ENCODE measurements around the gene FAS. TPM values are rescaled to one million over a fixed set of nuclear protein-coding genes. Genes with fewer than 3 reads are reported as not detected.
A peak's percentile ranks its signal among the peaks of the same experiment; 100 is the strongest.

Gene FAS
- total RNA-seq = 10 to 100 TPM; 48.3 to 73.0 TPM

DNA sequence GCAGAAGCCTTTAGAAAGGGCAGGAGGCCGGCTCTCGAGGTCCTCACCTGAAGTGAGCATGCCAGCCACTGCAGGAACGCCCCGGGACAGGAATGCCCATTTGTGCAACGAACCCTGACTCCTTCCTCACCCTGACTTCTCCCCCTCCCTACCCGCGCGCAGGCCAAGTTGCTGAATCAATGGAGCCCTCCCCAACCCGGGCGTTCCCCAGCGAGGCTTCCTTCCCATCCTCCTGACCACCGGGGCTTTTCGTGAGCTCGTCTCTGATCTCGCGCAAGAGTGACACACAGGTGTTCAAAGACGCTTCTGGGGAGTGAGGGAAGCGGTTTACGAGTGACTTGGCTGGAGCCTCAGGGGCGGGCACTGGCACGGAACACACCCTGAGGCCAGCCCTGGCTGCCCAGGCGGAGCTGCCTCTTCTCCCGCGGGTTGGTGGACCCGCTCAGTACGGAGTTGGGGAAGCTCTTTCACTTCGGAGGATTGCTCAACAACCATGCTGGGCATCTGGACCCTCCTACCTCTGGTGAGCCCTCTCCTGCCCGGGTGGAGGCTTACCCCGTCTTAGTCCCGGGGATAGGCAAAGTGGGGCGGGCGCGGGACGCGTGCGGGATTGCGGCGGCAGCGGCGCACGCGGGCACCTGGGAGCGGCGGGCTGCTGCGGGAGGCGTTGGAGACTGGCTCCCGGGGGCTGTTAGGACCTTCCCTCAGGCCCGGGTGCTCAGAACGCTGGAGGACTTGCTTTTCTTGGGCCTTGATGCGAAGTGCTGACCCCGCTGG, at the start of gene FAS:
FAS (plus strand) TSS at position 415 of the 777 bp plus-strand sequence; CDS start at position 494, 79 bp downstream.
- Mint-ChIP-seq H3K9me3 (peaks cover 4% of the 10 kb centered on the region), H3K4me1 (ENCODE audit: low read depth in 2 of 2) (peaks cover 53 to 75% of the 10 kb centered on the region in 2 donors), H3K27ac (peak within 1 kb of the TSS; percentile 100), H3K36me3 (peaks cover 23% of the 10 kb centered on the region), H3K27me3 (no peaks in the 10 kb centered on the region), H3K4me3 (peak within 1 kb of the TSS; percentile 99)
- DNase-seq (ENCODE audit: low spot score) (peak; percentile 93), ATAC-seq (peak; percentile 84)

DNA sequence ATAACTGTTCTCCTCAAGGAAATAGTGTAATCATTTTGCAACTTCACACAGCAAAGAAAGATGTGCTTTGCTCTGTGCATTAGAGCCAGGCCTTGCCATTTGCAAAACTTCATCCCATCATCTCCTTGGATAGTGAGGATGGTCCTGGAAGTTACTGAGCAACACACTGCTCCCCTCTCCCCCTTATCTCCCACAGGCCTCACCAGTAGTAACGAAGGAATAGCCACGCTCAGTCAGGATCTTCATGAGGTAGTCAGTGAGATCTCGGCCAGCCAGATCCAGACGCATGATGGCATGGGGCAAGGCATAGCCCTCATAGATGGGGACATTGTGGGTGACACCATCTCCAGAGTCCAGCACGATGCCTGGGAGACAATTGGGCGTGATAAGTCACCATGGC, 49.6 kb upstream of the FAS start:
- Mint-ChIP-seq H3K27me3 (no peaks in the 10 kb centered on the region), H3K9me3 (no peaks in the 10 kb centered on the region), H3K4me1 (ENCODE audit: low read depth in 2 of 2) (peaks cover 0 to 3% of the 10 kb centered on the region in 2 donors), H3K4me3 (no peak overlapping the region), H3K36me3 (no peaks in the 10 kb centered on the region), H3K27ac (no peak overlapping the region)
- ATAC-seq (no peak), DNase-seq (ENCODE audit: low spot score) (no peak)

DNA sequence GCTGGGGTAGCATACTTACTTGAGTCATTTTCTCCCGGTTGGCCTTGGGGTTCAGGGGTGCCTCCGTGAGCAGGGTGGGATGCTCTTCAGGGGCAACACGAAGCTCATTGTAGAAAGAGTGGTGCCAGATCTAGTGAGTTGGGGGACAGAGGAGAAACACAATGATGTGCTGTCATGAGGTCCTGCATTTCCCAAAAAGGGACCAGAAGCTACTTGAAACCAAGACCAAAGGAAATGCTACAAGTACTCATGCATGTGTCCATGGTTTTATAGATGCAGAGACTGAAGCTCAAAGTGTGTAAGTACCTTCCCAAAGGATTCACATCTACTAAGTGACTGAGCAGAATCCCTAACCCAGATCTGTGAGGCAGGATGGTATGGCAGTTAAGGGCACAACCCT, 46.8 kb upstream of the FAS start:
- H3K27ac Mint-ChIP-seq = no peak overlapping the region
- ATAC-seq (no peak), DNase-seq (ENCODE audit: low spot score) (no peak)
- no peaks in the 10 kb centered on the region for H3K27me3 Mint-ChIP-seq
- no peak overlapping the region for H3K4me3 Mint-ChIP-seq
- no peaks in the 10 kb centered on the region for H3K9me3 Mint-ChIP-seq
- H3K36me3 Mint-ChIP-seq = no peaks in the 10 kb centered on the region
- peaks cover 0 to 3% of the 10 kb centered on the region in 2 donors for H3K4me1 Mint-ChIP-seq (ENCODE audit: low read depth in 2 of 2)

DNA sequence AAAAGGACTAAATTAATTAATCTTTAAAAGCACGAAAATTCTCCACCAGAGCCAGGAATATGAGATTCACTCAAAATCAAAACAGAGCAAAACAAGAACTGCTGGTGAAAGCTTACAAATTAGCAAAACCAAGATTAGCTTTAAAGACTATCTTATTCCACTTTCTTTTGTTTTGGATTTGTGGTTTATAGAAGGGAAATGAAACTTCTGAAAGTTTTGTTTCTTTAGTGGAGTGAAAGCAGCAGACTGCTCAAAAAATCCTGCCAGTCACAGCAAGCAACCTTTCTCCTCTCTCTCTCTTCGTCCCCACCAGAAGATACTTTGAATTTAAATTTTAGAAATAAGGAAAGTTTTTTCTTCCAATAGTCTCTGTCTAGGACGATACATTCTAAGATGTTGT, 45.8 kb upstream of the FAS start:
- H3K27ac Mint-ChIP-seq = no peak overlapping the region
- no peak overlapping the region for H3K4me3 Mint-ChIP-seq

DNA sequence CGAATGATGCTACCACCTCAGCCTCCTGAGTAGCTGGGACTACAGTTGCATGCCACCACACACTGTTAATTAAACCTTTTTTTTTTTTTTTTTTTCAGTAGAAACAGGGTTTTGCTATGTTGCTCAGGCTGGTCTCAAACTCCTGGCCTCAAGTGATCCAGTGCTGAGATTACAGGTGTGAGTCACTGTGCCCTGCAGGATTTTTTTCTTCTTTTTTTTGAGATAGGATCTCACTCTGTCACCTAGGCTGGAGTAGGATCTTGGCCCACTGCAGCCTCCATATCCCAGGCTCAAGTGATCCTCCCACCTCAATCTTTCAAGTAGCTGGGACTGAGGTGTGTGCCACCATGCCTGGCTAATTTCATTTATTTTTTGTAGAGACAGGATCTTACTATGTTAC, 44.4 kb upstream of the FAS start:
- no peak for ATAC-seq
- Mint-ChIP-seq H3K27ac (no peak overlapping the region), H3K4me3 (no peak overlapping the region), H3K36me3 (no peaks in the 10 kb centered on the region), H3K4me1 (ENCODE audit: low read depth in 2 of 2) (peaks cover 0 to 3% of the 10 kb centered on the region in 2 donors), H3K9me3 (no peaks in the 10 kb centered on the region), H3K27me3 (no peaks in the 10 kb centered on the region)
- DNase-seq (ENCODE audit: low spot score) = no peak

More for the DNA sequence above, 45.8 kb upstream of the FAS start:
- Mint-ChIP-seq H3K27me3 (no peaks in the 10 kb centered on the region), H3K36me3 (no peaks in the 10 kb centered on the region), H3K4me1 (ENCODE audit: low read depth in 2 of 2) (peaks cover 0 to 3% of the 10 kb centered on the region in 2 donors), H3K9me3 (no peaks in the 10 kb centered on the region)
- ATAC-seq (no peak), DNase-seq (ENCODE audit: low spot score) (no peak)

DNA sequence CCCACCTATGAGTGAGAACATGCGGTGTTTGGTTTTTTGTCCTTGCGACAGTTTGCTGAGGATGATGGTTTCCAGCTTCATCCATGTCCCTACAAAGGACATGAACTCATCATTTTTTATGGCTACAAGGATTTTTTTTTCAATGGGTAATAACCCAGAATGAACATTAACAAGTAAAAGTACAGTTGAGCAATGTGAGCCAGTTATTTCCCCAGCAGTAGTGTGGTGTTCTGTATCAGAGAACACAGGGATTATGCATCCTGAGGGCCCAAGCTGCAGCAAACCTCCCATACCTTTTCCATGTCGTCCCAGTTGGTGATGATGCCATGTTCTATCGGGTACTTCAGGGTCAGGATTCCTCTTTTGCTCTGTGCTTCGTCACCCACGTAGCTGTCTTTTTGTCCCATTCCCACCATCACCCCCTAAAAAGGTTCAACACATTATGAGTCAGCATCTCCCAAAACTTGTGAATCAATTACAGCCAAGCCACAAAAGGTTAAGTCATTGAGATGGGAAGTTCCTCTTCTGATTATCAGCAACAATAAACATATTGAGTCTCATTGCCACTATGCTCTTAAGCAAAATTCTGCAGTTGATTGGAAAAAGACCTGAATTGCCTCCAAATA, 43.5 kb upstream of the FAS start:
- H3K27ac Mint-ChIP-seq = no peak overlapping the region
- ATAC-seq (no peak), DNase-seq (ENCODE audit: low spot score) (no peak)
- no peaks in the 10 kb centered on the region for H3K9me3 Mint-ChIP-seq
- no peak overlapping the region for H3K4me3 Mint-ChIP-seq
- no peaks in the 10 kb centered on the region for H3K27me3 Mint-ChIP-seq
- no peaks in the 10 kb centered on the region for H3K36me3 Mint-ChIP-seq
- peaks cover 0 to 3% of the 10 kb centered on the region in 2 donors for H3K4me1 Mint-ChIP-seq (ENCODE audit: low read depth in 2 of 2)

DNA sequence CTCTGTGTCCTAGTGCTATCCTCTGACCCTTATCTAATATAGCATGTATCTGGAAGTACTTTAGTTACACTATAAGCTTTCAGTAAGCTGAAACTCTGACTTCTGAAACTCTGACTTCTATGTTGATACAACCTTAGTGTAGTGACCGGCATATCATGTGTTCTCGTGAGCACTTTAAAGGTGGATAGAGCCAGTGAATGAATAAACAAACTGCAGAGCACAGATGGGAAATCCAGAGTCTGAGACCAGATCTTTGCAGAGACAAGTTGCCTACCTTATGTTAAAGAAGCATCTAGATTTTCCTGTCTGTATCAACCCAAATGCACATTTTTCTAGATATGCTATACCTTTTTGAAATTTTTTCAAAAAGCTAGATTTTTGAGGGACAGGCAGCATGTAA, 41.5 kb upstream of the FAS start:
- no peak overlapping the region for H3K4me3 Mint-ChIP-seq
- H3K4me1 Mint-ChIP-seq (ENCODE audit: low read depth in 2 of 2) = peaks cover 0 to 3% of the 10 kb centered on the region in 2 donors
- no peaks in the 10 kb centered on the region for H3K27me3 Mint-ChIP-seq

DNA sequence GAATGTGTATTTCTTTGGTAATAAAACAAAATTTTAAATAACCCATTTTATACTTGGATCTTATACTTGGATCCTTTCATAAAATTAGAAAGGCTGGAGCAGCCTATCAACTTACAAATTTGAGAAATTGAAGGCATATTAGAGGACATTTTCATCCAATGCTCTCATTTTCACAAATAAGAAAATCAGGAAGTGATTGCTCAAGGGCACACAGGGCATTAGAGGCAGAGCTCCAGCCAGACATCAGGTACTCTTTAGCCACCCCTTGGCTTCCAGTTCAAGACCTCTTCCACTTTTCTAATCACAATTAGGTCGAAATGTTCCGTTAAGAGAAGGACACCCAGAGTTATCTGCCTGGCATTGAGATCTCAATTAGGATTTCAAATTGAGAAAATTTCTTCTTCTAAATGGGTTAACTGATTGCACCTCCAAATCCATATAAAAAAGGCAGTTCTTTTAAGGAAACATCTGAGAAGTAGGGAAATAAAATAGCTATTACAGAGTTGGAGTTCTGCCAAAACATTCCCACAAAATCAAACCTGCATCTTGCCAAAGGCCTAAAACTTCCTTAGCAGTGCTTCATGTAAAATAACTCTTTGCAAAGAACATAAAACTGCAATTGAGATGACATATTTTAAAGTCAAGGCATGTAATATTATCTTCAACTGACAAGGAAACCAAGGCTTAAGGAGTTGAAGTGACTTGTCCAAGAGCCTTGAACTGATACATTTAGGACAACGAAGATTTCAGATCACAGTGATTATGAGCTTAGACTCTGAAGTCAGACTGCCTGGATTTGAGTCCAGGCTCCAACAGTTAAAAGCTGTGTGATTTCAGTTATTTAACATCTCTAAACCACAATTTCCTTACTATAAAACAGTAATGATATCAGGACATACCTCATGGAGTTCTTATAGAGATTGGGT, 40.4 kb upstream of the FAS start:
- H3K27ac Mint-ChIP-seq = no peak overlapping the region
- H3K9me3 Mint-ChIP-seq = no peaks in the 10 kb centered on the region
- H3K4me1 Mint-ChIP-seq (ENCODE audit: low read depth in 2 of 2) = peaks cover 0 to 3% of the 10 kb centered on the region in 2 donors
- no peaks in the 10 kb centered on the region for H3K36me3 Mint-ChIP-seq
- no peak overlapping the region for H3K4me3 Mint-ChIP-seq
- no peak for ATAC-seq
- H3K27me3 Mint-ChIP-seq = no peaks in the 10 kb centered on the region
- DNase-seq (ENCODE audit: low spot score) = no peak

More for the DNA sequence above, 41.5 kb upstream of the FAS start:
- Mint-ChIP-seq H3K9me3 (no peaks in the 10 kb centered on the region), H3K36me3 (no peaks in the 10 kb centered on the region), H3K27ac (no peak overlapping the region)
- ATAC-seq (no peak), DNase-seq (ENCODE audit: low spot score) (no peak)

DNA sequence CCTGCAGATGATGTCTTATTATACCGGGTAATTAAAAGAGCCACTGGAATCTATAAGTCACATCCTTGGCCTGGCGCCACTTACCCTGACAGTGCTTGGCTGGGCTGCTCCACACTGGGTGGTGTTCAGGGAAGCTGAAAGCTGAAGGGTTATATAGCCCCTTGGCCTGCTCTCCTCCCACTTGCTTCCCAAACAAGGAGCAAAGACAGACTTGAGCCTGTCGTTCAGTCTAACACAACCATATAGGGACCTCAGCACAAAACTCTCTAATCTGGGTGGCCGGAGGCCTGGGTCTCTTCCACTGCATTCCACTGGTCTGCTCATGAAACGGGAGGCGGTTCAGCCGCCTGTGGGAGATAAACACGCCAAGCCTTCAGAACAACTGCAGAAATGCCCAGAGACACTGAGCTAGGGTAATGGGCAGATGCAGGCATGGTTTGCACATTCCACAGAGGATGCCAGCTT, 37.9 kb upstream of the FAS start, which contains the start of gene ACTA2:
ACTA2 (minus strand) TSS at position 127 of the 465 bp plus-strand sequence. CDS start 3,843 bp downstream, outside the sequence.
- Mint-ChIP-seq H3K27me3 (no peaks in the 10 kb centered on the region), H3K27ac (no peak within 1 kb of the TSS), H3K4me3 (no peak within 1 kb of the TSS), H3K36me3 (no peaks in the 10 kb centered on the region), H3K9me3 (no peaks in the 10 kb centered on the region), H3K4me1 (ENCODE audit: low read depth in 2 of 2) (no peaks in the 10 kb centered on the region)
- no peak for ATAC-seq
- no peak for DNase-seq (ENCODE audit: low spot score)

DNA sequence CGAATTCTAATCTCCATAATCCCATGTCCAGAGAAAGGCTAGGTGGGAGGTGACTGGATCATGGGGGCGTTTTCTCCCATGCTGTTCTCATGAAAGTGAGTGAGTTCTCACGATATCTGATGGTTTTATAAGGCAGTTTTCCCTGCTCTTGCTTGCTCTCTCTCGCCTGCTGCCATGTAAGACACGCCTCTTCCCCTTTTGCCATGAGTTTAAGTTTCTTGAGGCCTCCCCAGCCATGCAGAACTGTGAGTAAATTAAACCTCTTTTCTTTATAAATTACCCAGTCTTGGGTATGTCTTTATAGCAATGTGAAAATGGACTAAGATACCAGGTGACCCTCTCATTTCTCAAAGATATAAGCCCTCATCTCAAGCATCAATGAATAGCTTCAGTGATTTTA, 36.9 kb upstream of the FAS start:
- H3K36me3 Mint-ChIP-seq = no peaks in the 10 kb centered on the region
- no peak for ATAC-seq

DNA sequence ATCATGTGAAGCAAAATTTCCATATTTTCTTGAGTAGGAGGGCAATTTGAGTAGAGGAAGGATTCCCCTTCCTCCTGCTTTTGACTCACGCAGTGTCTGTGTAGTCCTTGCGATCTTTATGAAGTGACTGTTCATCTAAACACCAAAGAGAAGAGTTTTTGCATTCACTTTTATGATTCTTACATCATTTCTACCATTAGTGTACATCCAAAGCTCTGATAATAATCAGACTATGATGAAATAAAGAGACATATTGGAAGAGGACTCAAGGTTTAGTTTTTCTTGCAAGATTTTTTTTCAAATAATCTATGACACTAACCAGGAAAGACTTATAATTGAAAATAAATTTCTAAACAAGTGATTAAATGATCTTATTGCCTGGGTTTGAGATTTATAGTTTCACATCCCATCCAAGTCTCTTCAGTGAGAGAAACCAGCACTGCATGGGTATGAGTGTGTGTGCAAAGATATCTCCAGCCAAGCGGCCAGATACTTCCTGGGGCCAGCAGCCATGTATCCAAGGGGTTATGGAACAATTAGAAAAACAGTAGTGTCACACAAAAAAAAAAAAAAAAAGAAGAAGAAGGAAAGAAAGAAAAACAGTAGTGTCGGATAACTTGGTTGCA, 36.0 kb upstream of the FAS start:
- Mint-ChIP-seq H3K4me1 (ENCODE audit: low read depth in 2 of 2) (no peaks in the 10 kb centered on the region), H3K27ac (no peak overlapping the region), H3K4me3 (no peak overlapping the region), H3K9me3 (no peaks in the 10 kb centered on the region), H3K27me3 (no peaks in the 10 kb centered on the region), H3K36me3 (no peaks in the 10 kb centered on the region)
- ATAC-seq (no peak), DNase-seq (ENCODE audit: low spot score) (no peak)

More for the DNA sequence above, 36.9 kb upstream of the FAS start:
- no peaks in the 10 kb centered on the region for H3K4me1 Mint-ChIP-seq (ENCODE audit: low read depth in 2 of 2)
- no peak overlapping the region for H3K27ac Mint-ChIP-seq
- DNase-seq (ENCODE audit: low spot score) = no peak
- H3K9me3 Mint-ChIP-seq = no peaks in the 10 kb centered on the region
- no peaks in the 10 kb centered on the region for H3K27me3 Mint-ChIP-seq
- H3K4me3 Mint-ChIP-seq = no peak overlapping the region

DNA sequence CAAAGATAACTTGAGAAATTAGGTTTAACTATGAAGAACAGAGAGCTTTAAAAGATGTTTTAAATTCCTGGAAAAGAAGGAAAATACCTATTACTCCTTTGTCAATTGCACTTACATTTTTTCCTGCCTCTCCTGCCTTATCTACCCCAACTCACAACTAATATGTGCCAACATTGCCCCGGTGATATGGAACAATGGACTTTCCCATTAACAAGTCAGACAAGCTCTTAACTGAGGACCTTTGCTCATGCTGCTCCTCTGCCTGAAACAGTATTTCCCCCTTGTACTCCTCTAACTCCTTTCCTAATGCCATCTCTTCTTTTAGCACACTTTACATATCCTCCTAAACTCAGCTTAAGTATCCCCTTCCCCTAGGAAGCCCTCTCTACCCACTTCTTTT, 33.2 kb upstream of the FAS start:
- peaks cover 1% of the 10 kb centered on the region for H3K36me3 Mint-ChIP-seq
- no peaks in the 10 kb centered on the region for H3K27me3 Mint-ChIP-seq
- H3K4me3 Mint-ChIP-seq = no peak overlapping the region
- peak overlapping the region in 1 of 2 donors; percentile 16 for H3K27ac Mint-ChIP-seq
- H3K4me1 Mint-ChIP-seq (ENCODE audit: low read depth in 2 of 2) = peaks cover 22 to 23% of the 10 kb centered on the region in 2 donors
- no peaks in the 10 kb centered on the region for H3K9me3 Mint-ChIP-seq
- ATAC-seq (no peak), DNase-seq (ENCODE audit: low spot score) (no peak)

DNA sequence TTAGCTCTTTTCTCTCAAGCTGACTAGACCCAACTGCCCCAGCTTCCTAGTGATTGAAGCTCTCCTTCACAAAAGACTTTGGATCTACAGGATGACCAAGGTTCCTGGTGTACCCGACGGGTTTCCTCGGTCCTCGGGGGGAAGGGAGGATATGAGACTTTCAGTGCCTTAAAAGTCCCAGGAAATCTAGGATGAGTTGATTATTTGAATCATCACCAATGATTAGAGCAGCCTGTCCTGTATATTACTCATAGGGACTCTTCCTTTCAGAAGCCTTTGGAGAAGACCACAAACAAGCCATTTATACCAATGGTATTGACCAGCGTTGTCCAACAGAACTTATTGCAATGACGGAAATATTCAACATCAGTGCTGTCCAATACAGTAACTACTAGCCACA, 31.9 kb upstream of the FAS start:
- Mint-ChIP-seq H3K27me3 (no peaks in the 10 kb centered on the region), H3K4me3 (no peak overlapping the region), H3K36me3 (peaks cover 4% of the 10 kb centered on the region), H3K4me1 (ENCODE audit: low read depth in 2 of 2) (peaks cover 26 to 28% of the 10 kb centered on the region in 2 donors), H3K27ac (no peak overlapping the region), H3K9me3 (no peaks in the 10 kb centered on the region)
- ATAC-seq (no peak), DNase-seq (ENCODE audit: low spot score) (no peak)

All from natural killer cell treated with Interleukin-12 subunit alpha and Interleukin-12 subunit beta and Interleukin-15 and Interleukin-18, amount 100 ng/mL, for 72 hours (primary cell).